Measurements from ENCODE around the gene PLD6.

DNA sequence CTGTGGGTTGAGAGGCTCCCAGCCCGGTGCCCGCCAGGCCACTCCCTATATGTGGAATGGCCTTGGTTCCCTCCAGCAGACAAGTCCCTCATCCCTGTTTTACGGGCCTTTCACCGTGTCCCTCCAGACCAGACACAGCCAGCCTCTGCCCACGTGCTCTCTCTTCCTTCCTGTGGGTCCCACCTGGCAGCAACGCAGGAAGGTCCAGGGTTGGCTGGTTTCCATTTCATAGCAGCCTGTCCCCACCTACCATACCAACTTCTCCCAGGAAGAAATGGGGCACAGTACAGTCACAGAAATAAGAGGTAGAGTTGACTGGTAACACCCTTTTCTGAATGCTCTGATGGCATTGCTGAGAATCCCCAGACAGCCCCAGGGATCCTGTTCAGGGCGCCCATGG, 34.9 kb downstream of the PLD6 start:
- TF ChIP-seq, protein P1, sequence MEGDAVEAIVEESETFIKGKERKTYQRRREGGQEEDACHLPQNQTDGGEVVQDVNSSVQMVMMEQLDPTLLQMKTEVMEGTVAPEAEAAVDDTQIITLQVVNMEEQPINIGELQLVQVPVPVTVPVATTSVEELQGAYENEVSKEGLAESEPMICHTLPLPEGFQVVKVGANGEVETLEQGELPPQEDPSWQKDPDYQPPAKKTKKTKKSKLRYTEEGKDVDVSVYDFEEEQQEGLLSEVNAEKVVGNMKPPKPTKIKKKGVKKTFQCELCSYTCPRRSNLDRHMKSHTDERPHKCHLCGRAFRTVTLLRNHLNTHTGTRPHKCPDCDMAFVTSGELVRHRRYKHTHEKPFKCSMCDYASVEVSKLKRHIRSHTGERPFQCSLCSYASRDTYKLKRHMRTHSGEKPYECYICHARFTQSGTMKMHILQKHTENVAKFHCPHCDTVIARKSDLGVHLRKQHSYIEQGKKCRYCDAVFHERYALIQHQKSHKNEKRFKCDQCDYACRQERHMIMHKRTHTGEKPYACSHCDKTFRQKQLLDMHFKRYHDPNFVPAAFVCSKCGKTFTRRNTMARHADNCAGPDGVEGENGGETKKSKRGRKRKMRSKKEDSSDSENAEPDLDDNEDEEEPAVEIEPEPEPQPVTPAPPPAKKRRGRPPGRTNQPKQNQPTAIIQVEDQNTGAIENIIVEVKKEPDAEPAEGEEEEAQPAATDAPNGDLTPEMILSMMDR (conservative IDR thresholded peaks at IDR 0.05; ENCODE audit: low read length), result no peak
- no peak for TF ChIP-seq EZH2phosphoT487 (IDR thresholded peaks at IDR 0.05; ENCODE audit: borderline replicate concordance)

All from Loucy (cell line).